ENCODE results near the gene TMSB4X.
"Not testable (repeated sequence)": the region's sequence is repeated elsewhere in the genome, so short reads cannot be mapped to it uniquely, and the experiment has no call there.

The TMSB4X gene

DNA sequence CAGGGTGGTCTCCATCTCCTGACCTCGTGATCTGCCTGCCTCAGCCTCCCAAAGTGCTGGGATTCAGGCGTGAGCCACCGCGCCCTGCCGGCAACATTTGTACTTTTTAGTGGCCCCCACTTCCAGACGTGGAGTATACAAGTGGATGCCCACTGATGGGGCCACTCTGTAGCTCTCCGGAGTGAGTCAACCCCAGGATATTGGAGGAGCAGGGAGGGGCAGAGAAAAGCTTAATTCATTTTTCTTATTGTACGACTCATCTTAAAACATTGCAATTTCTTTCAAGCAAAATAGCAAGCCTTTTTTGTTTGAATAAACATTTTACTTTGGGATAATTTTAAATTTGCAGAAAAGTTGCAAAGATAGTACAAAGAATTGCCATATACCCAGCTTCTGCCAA is 34.9 kb downstream of the TMSB4X start:
- no peak overlapping the region for H3K27ac Mint-ChIP-seq (ENCODE audit: low read depth)
- no peaks in the 10 kb centered on the region for H3K27me3 Mint-ChIP-seq
- no peaks in the 10 kb centered on the region for H3K36me3 Mint-ChIP-seq (ENCODE audit: insufficient read depth)
- ATAC-seq (replicated peaks; ENCODE audit: extremely low read depth, poor library complexity, severe bottlenecking) (no peak), DNase-seq (ENCODE audit: low spot score in 2 of 2) (no peak)
- H3K9me3 Mint-ChIP-seq: no peaks in the 10 kb centered on the region
- peaks cover 59% of the 10 kb centered on the region for H3K4me1 Mint-ChIP-seq
- H3K4me3 Mint-ChIP-seq: no peak overlapping the region

DNA sequence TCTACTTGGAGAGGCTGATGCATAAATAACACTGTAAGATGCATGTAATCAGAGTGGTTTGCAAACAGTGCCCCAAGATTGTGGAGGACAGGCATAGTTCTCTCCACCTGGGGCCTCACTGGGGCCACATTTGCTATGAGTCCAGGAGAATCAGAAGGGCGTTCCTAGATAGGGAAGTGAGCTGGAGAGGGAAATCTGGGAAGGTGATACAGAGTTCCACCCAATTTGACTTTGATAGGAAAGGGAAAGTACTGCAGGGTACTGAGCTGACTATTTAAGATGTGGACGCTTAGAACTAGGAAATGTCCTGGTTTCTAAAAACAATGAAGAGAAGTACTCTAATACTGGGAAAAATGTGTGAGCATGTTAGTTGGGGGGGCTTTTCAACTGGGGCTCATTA is 35.6 kb downstream of the TMSB4X start:
- Mint-ChIP-seq H3K9me3 (no peaks in the 10 kb centered on the region), H3K4me3 (no peak overlapping the region), H3K27me3 (no peaks in the 10 kb centered on the region), H3K27ac (ENCODE audit: low read depth) (no peak overlapping the region), H3K4me1 (peaks cover 52% of the 10 kb centered on the region), H3K36me3 (ENCODE audit: insufficient read depth) (no peaks in the 10 kb centered on the region)
- DNase-seq (ENCODE audit: low spot score in 2 of 2) (no peak), ATAC-seq (replicated peaks; ENCODE audit: extremely low read depth, poor library complexity, severe bottlenecking) (no peak)

DNA sequence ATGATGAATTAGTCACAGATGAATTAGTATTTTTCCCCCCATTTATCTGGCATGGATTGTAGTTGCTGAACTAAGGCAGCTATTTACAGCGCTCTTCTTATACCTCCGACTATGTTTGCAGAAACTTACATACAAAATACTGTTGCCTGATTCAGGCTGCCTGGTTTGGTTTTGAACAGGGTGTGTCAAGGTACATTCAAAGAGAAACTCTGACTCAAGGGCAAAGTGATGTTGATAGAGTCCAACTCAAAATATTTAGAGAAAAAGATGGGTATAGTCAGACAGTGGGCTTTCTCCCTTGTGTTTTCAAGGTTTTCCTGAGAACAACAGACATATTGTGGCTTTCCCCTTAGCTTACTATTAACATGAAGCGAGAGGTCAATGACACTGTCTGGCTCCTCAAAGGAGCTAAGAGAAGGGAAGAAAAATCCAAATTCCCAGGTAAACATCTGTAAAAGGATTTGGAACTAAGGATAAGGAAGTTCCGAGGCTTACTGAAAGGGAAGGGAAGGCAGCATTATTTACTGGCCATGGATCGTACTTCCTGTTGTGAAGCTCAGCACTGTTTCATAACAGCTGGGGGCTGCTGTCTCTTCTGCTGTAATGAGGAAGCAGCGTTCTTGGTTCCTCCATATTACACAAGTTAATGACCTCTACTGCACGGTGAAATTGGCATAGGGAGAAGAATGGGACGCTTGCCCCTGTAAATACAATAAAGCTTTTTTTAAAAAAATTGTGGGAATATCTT is 38.6 kb downstream of the TMSB4X start:
- Mint-ChIP-seq H3K4me3 (peak overlapping the region; percentile 48), H3K27me3 (no peaks in the 10 kb centered on the region), H3K36me3 (ENCODE audit: insufficient read depth) (no peaks in the 10 kb centered on the region), H3K9me3 (no peaks in the 10 kb centered on the region), H3K4me1 (peaks cover 35% of the 10 kb centered on the region), H3K27ac (ENCODE audit: low read depth) (peak overlapping the region; percentile 80)
- peak; percentile 77 for ATAC-seq (replicated peaks; ENCODE audit: extremely low read depth, poor library complexity, severe bottlenecking)
- no peak for DNase-seq (ENCODE audit: low spot score in 2 of 2)

DNA sequence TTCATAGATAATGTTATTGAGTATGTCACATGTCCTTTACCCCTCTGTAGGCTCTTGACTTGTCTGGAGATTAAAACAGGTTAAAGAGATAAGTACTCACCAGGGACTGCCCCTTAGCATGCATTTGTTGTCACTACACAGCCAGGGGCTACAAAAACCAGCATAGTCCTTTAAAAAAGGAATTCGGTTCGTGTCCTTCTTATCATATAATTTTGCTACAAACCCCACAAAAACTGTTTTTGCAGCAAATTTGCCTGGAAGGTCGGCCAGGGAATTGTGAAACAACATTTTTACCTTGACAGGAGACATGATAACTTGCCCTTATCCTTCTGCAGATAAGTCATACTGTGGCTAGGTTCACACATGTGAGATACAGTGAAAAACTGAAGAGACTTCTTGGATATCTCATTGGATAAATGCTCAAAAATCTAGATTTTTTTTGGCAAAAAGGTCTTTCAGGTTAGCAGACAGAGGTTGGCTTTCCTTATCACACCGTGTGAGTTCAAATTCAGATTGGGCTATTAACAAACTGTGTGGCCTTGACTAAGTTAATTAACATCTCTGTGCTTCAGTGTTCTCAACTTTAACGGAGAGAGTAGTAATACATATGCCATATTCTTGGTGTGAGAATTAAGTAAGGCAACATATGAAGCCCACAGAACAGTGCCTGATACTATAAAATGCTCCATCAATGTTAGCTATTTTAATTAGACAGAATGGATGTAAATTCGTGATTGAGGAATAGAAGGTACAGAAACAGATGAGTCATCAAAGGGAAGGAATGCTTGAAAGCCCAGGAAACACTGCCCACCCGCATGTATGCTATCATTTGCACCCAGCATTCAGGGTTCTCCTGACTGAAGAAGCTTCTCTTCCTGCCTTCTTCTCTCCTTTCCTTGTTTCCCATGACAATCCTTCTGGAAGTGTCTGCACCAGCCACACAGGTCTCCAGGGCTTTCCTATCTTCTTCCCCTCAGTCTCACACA is 39.5 kb downstream of the TMSB4X start:
- ATAC-seq (replicated peaks; ENCODE audit: extremely low read depth, poor library complexity, severe bottlenecking): peak; percentile 24
- H3K36me3 Mint-ChIP-seq (ENCODE audit: insufficient read depth): no peaks in the 10 kb centered on the region
- no peaks in the 10 kb centered on the region for H3K9me3 Mint-ChIP-seq
- peak overlapping the region; percentile 80 for H3K27ac Mint-ChIP-seq (ENCODE audit: low read depth)
- H3K27me3 Mint-ChIP-seq: no peaks in the 10 kb centered on the region
- H3K4me1 Mint-ChIP-seq: peaks cover 35% of the 10 kb centered on the region
- no peak overlapping the region for H3K4me3 Mint-ChIP-seq
- no peak for DNase-seq (ENCODE audit: low spot score in 2 of 2)

DNA sequence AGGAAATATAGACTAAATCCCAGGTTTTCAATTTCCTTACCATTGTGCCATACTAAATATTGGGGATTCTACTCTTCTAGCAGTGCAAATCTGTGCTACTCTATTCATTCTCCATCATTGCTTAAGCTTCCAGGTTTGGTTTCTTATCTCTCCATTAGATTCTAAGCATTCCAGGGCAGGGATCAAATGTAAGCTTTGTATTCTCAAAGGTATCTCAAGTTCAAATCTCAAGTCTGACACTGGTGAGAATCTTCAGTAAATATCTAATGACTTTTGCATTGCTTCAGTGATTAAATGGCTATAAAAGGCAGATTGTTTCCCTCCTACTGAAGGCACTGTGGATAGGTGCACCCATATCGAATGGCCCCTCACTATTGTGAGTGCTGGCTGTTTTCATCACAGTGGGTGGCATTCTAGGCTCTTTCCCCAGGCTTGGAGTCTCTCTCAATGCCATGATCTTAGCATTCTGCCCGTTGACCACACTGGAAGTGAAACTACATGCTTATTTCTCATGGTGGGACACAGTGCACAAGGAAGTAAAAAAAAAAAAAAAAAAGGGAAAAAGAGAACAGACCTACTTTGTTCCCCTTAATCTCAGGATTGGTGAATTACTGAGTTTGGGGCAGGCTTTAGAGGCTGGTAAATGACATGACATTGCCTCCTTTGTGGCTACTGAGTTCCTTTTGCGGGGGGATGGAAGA is 40.8 kb downstream of the TMSB4X start:
- no peaks in the 10 kb centered on the region for H3K27me3 Mint-ChIP-seq
- H3K4me3 Mint-ChIP-seq: no peak overlapping the region
- ATAC-seq (replicated peaks; ENCODE audit: extremely low read depth, poor library complexity, severe bottlenecking) (no peak), DNase-seq (ENCODE audit: low spot score in 2 of 2) (no peak)
- H3K9me3 Mint-ChIP-seq: no peaks in the 10 kb centered on the region
- H3K27ac Mint-ChIP-seq (ENCODE audit: low read depth): peak overlapping the region; percentile 16
- peaks cover 30% of the 10 kb centered on the region for H3K4me1 Mint-ChIP-seq
- no peaks in the 10 kb centered on the region for H3K36me3 Mint-ChIP-seq (ENCODE audit: insufficient read depth)

DNA sequence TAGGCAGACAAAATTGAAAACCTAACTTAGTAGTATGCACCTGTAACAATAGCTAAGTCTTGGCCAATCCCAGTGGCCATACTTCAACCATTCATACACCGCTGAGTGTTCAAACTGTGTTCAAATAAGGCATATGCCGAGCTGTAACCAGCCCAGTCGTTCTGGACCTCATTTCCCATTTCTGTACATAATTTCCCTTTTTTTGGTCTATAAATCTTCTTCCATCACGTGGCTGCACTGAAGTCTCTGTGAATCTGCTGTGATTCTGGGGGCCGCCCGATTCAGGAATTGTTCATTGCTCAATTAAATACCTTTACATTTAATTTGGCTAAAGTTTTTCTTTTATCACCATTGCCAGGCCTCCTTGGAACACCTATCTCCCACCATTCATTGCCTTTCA is 41.8 kb downstream of the TMSB4X start:
- DNase-seq (ENCODE audit: low spot score in 2 of 2); H3K4me3 Mint-ChIP-seq; H3K27ac Mint-ChIP-seq (ENCODE audit: low read depth); H3K27me3 Mint-ChIP-seq; H3K36me3 Mint-ChIP-seq (ENCODE audit: insufficient read depth); H3K9me3 Mint-ChIP-seq; ATAC-seq (replicated peaks; ENCODE audit: extremely low read depth, poor library complexity, severe bottlenecking): not testable (repeated sequence)
- peaks cover 29% of the 10 kb centered on the region for H3K4me1 Mint-ChIP-seq

DNA sequence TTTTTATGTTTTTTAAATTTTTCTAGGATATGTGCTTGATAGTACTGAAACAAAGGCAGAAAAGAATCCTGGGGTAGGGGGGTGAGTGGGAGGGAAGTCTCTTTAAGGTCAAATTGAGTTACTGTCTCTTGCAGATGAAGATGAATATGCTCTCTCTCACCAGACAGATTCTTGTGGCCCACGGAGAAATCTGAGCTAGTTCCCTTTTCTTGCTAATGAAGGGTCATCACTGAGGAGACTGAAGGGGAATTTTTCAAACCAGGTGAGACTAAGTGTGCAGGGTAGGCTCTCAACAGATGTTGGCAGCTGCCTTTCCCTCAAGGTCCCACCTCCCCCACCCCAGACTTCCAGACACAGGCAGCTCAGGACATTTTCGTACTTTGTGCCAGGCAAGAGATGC is 48.0 kb downstream of the TMSB4X start:
- H3K27me3 Mint-ChIP-seq: no peaks in the 10 kb centered on the region
- H3K4me1 Mint-ChIP-seq: peaks cover 35% of the 10 kb centered on the region
- no peak for ATAC-seq (replicated peaks; ENCODE audit: extremely low read depth, poor library complexity, severe bottlenecking)
- H3K27ac Mint-ChIP-seq (ENCODE audit: low read depth): no peak overlapping the region
- H3K9me3 Mint-ChIP-seq: no peaks in the 10 kb centered on the region
- peaks cover 4% of the 10 kb centered on the region for H3K36me3 Mint-ChIP-seq (ENCODE audit: insufficient read depth)
- DNase-seq (ENCODE audit: low spot score in 2 of 2): no peak
- no peak overlapping the region for H3K4me3 Mint-ChIP-seq

DNA sequence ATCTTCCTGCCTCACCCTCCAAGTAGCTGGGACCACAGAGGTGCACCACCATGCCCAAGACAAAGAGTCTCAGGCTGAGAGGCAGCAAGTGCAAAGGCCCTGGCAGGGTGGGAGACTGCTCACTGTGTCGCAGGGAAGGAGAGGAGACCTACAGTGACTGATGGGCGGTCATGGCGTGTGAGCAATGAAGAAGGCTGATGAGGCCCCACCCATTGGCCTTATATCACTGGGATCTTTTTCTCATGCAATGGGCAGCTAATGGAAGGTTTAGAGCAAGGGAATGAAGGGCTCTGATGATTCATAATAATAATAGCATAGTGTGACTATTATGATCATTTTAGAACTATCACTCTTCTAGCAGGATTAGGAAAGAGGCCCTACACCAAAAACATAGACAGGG is 48.7 kb downstream of the TMSB4X start:
- Mint-ChIP-seq H3K4me3 (no peak overlapping the region), H3K4me1 (peaks cover 40% of the 10 kb centered on the region)

DNA sequence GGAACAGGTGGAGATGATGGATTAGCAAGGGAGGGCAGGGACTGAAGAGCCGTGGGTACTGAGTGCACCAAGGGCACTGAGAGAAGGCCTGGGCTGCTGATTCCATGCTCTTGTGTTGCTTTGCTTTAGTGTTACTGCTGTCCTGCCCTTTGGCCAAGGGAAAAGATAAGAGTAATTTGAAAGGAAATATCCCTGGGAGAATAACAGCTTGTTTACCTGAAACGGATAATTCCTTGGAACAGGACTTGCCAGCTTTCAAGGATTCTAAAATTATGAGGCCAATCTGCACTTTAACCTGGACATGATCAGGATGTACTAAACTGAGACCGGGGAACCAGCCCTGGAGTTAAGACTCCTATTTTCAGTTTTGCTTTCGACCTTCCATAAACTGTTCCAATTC is 49.1 kb downstream of the TMSB4X start:
- no peak for DNase-seq (ENCODE audit: low spot score in 2 of 2)
- Mint-ChIP-seq H3K27ac (ENCODE audit: low read depth) (no peak overlapping the region), H3K4me3 (no peak overlapping the region), H3K9me3 (no peaks in the 10 kb centered on the region), H3K27me3 (no peaks in the 10 kb centered on the region), H3K36me3 (ENCODE audit: insufficient read depth) (peaks cover 4% of the 10 kb centered on the region), H3K4me1 (peaks cover 40% of the 10 kb centered on the region)
- ATAC-seq (replicated peaks; ENCODE audit: extremely low read depth, poor library complexity, severe bottlenecking): no peak

More for the DNA sequence above, 48.7 kb downstream of the TMSB4X start:
- H3K9me3 Mint-ChIP-seq: no peaks in the 10 kb centered on the region
- H3K36me3 Mint-ChIP-seq (ENCODE audit: insufficient read depth): peaks cover 4% of the 10 kb centered on the region
- DNase-seq (ENCODE audit: low spot score in 2 of 2): no peak
- H3K27me3 Mint-ChIP-seq: no peaks in the 10 kb centered on the region
- H3K27ac Mint-ChIP-seq (ENCODE audit: low read depth): peak overlapping the region; percentile 49
- ATAC-seq (replicated peaks; ENCODE audit: extremely low read depth, poor library complexity, severe bottlenecking): no peak

DNA sequence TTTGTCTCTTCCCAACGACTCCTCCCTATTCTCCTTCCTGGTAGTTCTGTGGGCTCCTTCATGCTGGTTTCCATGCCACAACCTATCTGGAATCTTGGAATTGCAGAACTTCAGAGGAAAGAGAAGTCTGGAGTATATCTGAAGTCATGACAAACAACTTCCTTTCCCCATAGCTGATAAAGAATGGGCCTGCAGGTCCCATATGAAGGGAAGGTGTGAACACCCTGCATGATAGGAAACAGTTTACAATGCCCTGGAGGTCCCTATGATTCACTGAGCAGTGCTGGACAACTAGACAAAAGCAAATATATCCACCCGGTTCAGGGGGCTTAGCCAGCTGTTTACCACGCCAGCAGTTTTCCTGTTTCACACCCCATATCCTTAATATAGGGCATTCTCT is 50.1 kb downstream of the TMSB4X start:
- peaks cover 43% of the 10 kb centered on the region for H3K4me1 Mint-ChIP-seq

More for the DNA sequence above, 50.1 kb downstream of the TMSB4X start:
- ATAC-seq (replicated peaks; ENCODE audit: extremely low read depth, poor library complexity, severe bottlenecking): no peak
- Mint-ChIP-seq H3K9me3 (no peaks in the 10 kb centered on the region), H3K36me3 (ENCODE audit: insufficient read depth) (peaks cover 4% of the 10 kb centered on the region), H3K27me3 (no peaks in the 10 kb centered on the region), H3K27ac (ENCODE audit: low read depth) (peak overlapping the region; percentile 94), H3K4me3 (no peak overlapping the region)
- DNase-seq (ENCODE audit: low spot score in 2 of 2): no peak
